Vagina (tissue), 2 donors: ENCODE measurements around the gene CDKN2B-AS1.

Source experiments
- POLR2A ChIP-seq, 2 donors: fragments of 450-650 bp; IDR thresholded peaks; one replicate each; pipeline ENCODE4 v1.6.1; 2017; ENCODE audit warnings: antibody characterized with exemption in 2 of 2, mild to moderate bottlenecking in 2 of 2, moderate library complexity in 2 of 2
- TF ChIP-seq, protein P1 (sequence below), 3 experiments: fragments of 450-650 bp in 2 of 3; fragments of 200-600 bp in 1 of 3; sonication (generic) in 1 of 3; IDR thresholded peaks; one replicate each; pipeline ENCODE4 v1.5.1; 2017 to 2019; ENCODE audit warnings: antibody characterized with exemption in 3 of 3, mild to moderate bottlenecking in 2 of 3, moderate library complexity in 2 of 3

DNA sequence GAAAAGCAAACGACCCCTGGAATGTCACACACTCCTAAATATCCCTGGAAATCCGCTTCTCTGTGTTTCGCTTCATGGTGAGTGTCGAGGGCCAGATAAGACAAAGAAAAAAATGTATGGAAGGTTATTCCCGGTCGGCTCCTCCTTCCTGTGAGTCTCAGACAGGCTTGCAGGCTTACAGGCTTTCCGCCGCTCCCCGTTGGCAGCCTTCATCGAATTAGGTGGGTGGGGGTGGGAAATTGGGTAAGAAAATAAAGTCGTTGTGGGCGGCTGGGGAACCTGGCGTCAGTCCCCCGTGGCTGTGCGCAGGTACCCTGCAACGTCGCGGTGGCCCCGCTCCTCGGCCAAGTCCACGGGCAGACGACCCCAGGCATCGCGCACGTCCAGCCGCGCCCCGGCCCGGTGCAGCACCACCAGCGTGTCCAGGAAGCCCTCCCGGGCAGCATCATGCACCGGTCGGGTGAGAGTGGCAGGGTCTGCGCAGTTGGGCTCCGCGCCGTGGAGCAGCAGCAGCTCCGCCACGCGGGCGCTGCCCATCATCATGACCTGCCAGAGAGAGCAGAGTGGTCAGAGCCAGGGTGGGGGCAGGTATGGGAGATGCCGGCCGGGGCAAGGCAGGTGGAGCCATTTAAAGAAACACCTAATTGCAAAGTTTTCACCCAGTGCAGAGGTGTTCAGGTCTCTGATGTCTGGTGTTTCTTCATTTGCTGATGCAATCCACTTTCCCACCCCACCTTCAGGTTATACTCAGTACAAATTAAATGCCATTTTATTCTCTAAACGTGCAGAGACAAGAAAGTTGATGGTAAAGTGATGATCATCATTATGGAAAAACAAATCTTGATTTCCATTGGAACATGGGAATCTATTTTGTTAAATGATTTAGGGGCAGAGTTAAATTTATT, 11.4 kb downstream of the CDKN2B-AS1 start:
- no peak for TF ChIP-seq POLR2A (IDR thresholded peaks at IDR 0.05)
- TF ChIP-seq, protein P1, sequence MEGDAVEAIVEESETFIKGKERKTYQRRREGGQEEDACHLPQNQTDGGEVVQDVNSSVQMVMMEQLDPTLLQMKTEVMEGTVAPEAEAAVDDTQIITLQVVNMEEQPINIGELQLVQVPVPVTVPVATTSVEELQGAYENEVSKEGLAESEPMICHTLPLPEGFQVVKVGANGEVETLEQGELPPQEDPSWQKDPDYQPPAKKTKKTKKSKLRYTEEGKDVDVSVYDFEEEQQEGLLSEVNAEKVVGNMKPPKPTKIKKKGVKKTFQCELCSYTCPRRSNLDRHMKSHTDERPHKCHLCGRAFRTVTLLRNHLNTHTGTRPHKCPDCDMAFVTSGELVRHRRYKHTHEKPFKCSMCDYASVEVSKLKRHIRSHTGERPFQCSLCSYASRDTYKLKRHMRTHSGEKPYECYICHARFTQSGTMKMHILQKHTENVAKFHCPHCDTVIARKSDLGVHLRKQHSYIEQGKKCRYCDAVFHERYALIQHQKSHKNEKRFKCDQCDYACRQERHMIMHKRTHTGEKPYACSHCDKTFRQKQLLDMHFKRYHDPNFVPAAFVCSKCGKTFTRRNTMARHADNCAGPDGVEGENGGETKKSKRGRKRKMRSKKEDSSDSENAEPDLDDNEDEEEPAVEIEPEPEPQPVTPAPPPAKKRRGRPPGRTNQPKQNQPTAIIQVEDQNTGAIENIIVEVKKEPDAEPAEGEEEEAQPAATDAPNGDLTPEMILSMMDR (IDR thresholded peaks at IDR 0.05) = no peak
